ENCODE measurements around the gene CYB561D1.

The CYB561D1 gene

DNA sequence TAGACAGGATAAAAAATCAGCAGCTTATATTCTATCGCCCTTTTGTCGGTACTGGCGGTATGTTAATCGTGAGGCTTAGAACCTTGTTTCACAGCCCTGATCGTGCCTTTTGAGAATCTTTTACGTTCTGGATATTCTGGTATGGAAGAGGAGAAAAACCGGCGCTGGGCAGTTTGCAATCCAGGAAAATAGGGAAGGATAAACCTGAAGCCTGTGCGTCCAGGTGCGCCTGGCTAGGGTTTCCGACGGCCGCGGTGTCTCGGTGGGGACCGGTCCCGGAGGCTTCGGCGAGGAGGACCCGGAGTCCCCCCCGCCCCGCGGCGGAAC, 27.8 kb upstream of the CYB561D1 start:
- Histone ChIP-seq H3K36me3 (ENCODE audit: control insufficient read depth in 4 of 4, insufficient read depth in 4 of 4, low read length in 3 of 4) (no peaks in the 10 kb centered on the region), H3K9me3 (ENCODE audit: control extremely low read depth in 1 of 5, control insufficient read depth in 4 of 5, insufficient read depth in 2 of 5, low read depth in 1 of 5, low read length in 4 of 5) (peaks cover 0 to 2% (median 0%) of the 10 kb centered on the region in 5 experiments), H3K27me3 (replicated peaks in 2 of 5; ENCODE audit: control insufficient read depth in 4 of 5, insufficient read depth in 5 of 5, low read length in 4 of 5) (peaks cover 33 to 99% (median 43%) of the 10 kb centered on the region in 5 experiments), H3K4me1 (ENCODE audit: control extremely low read depth in 1 of 4, control insufficient read depth in 4 of 4, insufficient read depth in 4 of 4, low read length in 3 of 4) (peaks cover 0 to 15% (median 14%) of the 10 kb centered on the region in 4 experiments), H3K27ac (ENCODE audit: insufficient read depth in 1 of 2, low read depth in 1 of 2, low read length in 2 of 2, poor library complexity in 1 of 2, severe bottlenecking in 2 of 2) (no peak overlapping the region), H3K4me3 (ENCODE audit: control insufficient read depth in 1 of 7, extremely low read depth in 1 of 7, insufficient read depth in 4 of 7, low read depth in 2 of 7, low read length in 6 of 7) (peak overlapping the region in 4 of 7 experiments; percentile 23 to 67 (median 63))
- 13% methylated on average over 14 of the region's 24 CpGs for WGBS (ENCODE audit: insufficient coverage)
- DNase-seq: no peak
- POLR2A ChIA-PET: no interaction called here
- CTCF ChIA-PET: no interaction called here

DNA sequence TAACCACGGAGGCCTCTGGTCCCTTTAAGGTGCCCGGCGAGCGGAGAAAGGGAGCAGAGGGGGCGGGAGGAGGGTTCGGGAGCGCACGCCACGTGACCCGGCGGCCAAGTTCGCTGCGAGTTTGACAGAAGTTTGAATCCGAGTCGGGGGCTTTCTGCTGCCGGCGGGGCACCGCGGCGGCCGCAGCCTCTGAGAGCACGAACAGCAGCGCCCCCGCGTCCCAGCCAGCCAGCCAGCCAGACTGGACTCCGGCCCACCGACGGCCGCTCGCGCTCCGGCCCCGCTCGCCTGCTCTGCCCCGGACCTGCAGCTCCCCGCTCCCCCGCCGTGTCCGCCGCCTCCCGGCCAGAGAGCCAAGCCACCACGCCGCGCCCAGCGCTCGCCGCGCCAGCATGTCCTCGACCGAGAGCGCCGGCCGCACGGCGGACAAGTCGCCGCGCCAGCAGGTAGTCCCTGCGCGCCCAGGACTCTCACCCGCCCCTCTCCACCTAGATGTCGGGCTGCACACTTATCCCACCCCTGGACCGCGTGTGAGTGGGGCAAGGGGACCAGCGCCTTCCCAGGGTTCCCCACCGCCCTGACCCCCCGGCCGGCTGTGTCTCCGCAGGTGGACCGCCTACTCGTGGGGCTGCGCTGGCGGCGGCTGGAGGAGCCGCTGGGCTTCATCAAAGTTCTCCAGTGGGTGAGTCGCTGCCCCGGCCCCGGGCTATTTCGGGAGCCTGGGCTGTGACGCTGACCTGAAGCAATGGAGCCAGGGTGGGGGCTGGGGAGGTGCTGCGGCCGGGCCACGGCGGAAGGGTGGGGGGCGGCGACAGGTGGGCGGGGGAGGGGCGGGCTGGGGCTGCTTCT, 27.2 kb upstream of the CYB561D1 start, which contains the start of gene SYPL2:
Gene SYPL2, plus strand, starts transcription at position 95 of the 849 bp plus-strand sequence. Its CDS starts 298 bp downstream, at position 393.
- POLR2A ChIA-PET: no interaction called here
- 3% methylated on average over 59 of the region's 88 CpGs for WGBS (ENCODE audit: insufficient coverage)
- H3K4me3 ChIP-seq (ENCODE audit: control insufficient read depth in 1 of 7, extremely low read depth in 1 of 7, insufficient read depth in 4 of 7, low read depth in 2 of 7, low read length in 6 of 7): peak within 1 kb of the TSS in 6 of 7 experiments; percentile 22 to 67 (median 57)
- H3K36me3 ChIP-seq (ENCODE audit: control insufficient read depth in 4 of 4, insufficient read depth in 4 of 4, low read length in 3 of 4): no peaks in the 10 kb centered on the region
- H3K4me1 ChIP-seq (ENCODE audit: control extremely low read depth in 1 of 4, control insufficient read depth in 4 of 4, insufficient read depth in 4 of 4, low read length in 3 of 4): peaks cover 0 to 15% (median 14%) of the 10 kb centered on the region in 4 experiments
- DNase-seq: peak in 2 of 3 donors; percentile 33 to 37
- CTCF ChIA-PET: no interaction called here
- H3K27ac ChIP-seq (ENCODE audit: insufficient read depth in 1 of 2, low read depth in 1 of 2, low read length in 2 of 2, poor library complexity in 1 of 2, severe bottlenecking in 2 of 2): no peak within 1 kb of the TSS
- H3K27me3 ChIP-seq (replicated peaks in 2 of 5; ENCODE audit: control insufficient read depth in 4 of 5, insufficient read depth in 5 of 5, low read length in 4 of 5): peaks cover 33 to 99% (median 43%) of the 10 kb centered on the region in 5 experiments
- no peaks in the 10 kb centered on the region for H3K9me3 ChIP-seq (ENCODE audit: control extremely low read depth in 1 of 5, control insufficient read depth in 4 of 5, insufficient read depth in 2 of 5, low read depth in 1 of 5, low read length in 4 of 5)

GRCh38 chr1:109467301-109467777, 26.6 kb upstream of the CYB561D1 start:
- Histone ChIP-seq H3K36me3 (ENCODE audit: control insufficient read depth in 4 of 4, insufficient read depth in 4 of 4, low read length in 3 of 4) (no peaks in the 10 kb centered on the region), H3K4me1 (ENCODE audit: control extremely low read depth in 1 of 4, control insufficient read depth in 4 of 4, insufficient read depth in 4 of 4, low read length in 3 of 4) (peaks cover 0 to 15% (median 14%) of the 10 kb centered on the region in 4 experiments), H3K27ac (ENCODE audit: insufficient read depth in 1 of 2, low read depth in 1 of 2, low read length in 2 of 2, poor library complexity in 1 of 2, severe bottlenecking in 2 of 2) (no peak overlapping the region), H3K4me3 (ENCODE audit: control insufficient read depth in 1 of 7, extremely low read depth in 1 of 7, insufficient read depth in 4 of 7, low read depth in 2 of 7, low read length in 6 of 7) (peak overlapping the region in 3 of 7 experiments; percentile 19 to 37 (median 34)), H3K9me3 (ENCODE audit: control extremely low read depth in 1 of 5, control insufficient read depth in 4 of 5, insufficient read depth in 2 of 5, low read depth in 1 of 5, low read length in 4 of 5) (no peaks in the 10 kb centered on the region), H3K27me3 (replicated peaks in 2 of 5; ENCODE audit: control insufficient read depth in 4 of 5, insufficient read depth in 5 of 5, low read length in 4 of 5) (peaks cover 32 to 99% (median 40%) of the 10 kb centered on the region in 5 experiments)
- WGBS (ENCODE audit: insufficient coverage): 7% methylated on average over 15 of the region's 23 CpGs
- peak in 1 of 3 donors; percentile 22 for DNase-seq
- POLR2A ChIA-PET: no interaction called here
- CTCF ChIA-PET: no interaction called here

GRCh38 chr1:109468061-109468460, 25.8 kb upstream of the CYB561D1 start:
- H3K27ac ChIP-seq (ENCODE audit: insufficient read depth in 1 of 2, low read depth in 1 of 2, low read length in 2 of 2, poor library complexity in 1 of 2, severe bottlenecking in 2 of 2): no peak overlapping the region
- 89% methylated on average over 1 of the region's 1 CpG for WGBS (ENCODE audit: insufficient coverage)
- no peak for DNase-seq
- H3K4me1 ChIP-seq (ENCODE audit: control extremely low read depth in 1 of 4, control insufficient read depth in 4 of 4, insufficient read depth in 4 of 4, low read length in 3 of 4): peaks cover 0 to 15% (median 14%) of the 10 kb centered on the region in 4 experiments
- no peak overlapping the region for H3K4me3 ChIP-seq (ENCODE audit: control insufficient read depth in 1 of 7, extremely low read depth in 1 of 7, insufficient read depth in 4 of 7, low read depth in 2 of 7, low read length in 6 of 7)
- H3K9me3 ChIP-seq (ENCODE audit: control extremely low read depth in 1 of 5, control insufficient read depth in 4 of 5, insufficient read depth in 2 of 5, low read depth in 1 of 5, low read length in 4 of 5): no peaks in the 10 kb centered on the region
- POLR2A ChIA-PET: no interaction called here
- peaks cover 29 to 96% (median 36%) of the 10 kb centered on the region in 5 experiments for H3K27me3 ChIP-seq (replicated peaks in 2 of 5; ENCODE audit: control insufficient read depth in 4 of 5, insufficient read depth in 5 of 5, low read length in 4 of 5)
- CTCF ChIA-PET: interaction anchor here (1.1 kb wide), 1 partner anchor 50 kb away, joined by 3 read pairs; no protein-coding TSS in a partner anchor
- no peaks in the 10 kb centered on the region for H3K36me3 ChIP-seq (ENCODE audit: control insufficient read depth in 4 of 4, insufficient read depth in 4 of 4, low read length in 3 of 4)

GRCh38 chr1:109468903-109469302, 25.0 kb upstream of the CYB561D1 start:
- POLR2A ChIA-PET: interaction anchor here (1.1 kb wide), 1 partner anchor 22 kb away, joined by 4 read pairs; no protein-coding TSS in a partner anchor
- peaks cover 28 to 90% (median 32%) of the 10 kb centered on the region in 5 experiments for H3K27me3 ChIP-seq (replicated peaks in 2 of 5; ENCODE audit: control insufficient read depth in 4 of 5, insufficient read depth in 5 of 5, low read length in 4 of 5)

GRCh38 chr1:109470245-109470644, 23.6 kb upstream of the CYB561D1 start:
- H3K27me3 ChIP-seq (replicated peaks in 2 of 5; ENCODE audit: control insufficient read depth in 4 of 5, insufficient read depth in 5 of 5, low read length in 4 of 5): peaks cover 21 to 79% (median 30%) of the 10 kb centered on the region in 5 experiments
- H3K36me3 ChIP-seq (ENCODE audit: control insufficient read depth in 4 of 4, insufficient read depth in 4 of 4, low read length in 3 of 4): no peaks in the 10 kb centered on the region
- H3K4me3 ChIP-seq (ENCODE audit: control insufficient read depth in 1 of 7, extremely low read depth in 1 of 7, insufficient read depth in 4 of 7, low read depth in 2 of 7, low read length in 6 of 7): no peak overlapping the region
- no peak overlapping the region for H3K27ac ChIP-seq (ENCODE audit: insufficient read depth in 1 of 2, low read depth in 1 of 2, low read length in 2 of 2, poor library complexity in 1 of 2, severe bottlenecking in 2 of 2)
- no peaks in the 10 kb centered on the region for H3K9me3 ChIP-seq (ENCODE audit: control extremely low read depth in 1 of 5, control insufficient read depth in 4 of 5, insufficient read depth in 2 of 5, low read depth in 1 of 5, low read length in 4 of 5)
- H3K4me1 ChIP-seq (ENCODE audit: control extremely low read depth in 1 of 4, control insufficient read depth in 4 of 4, insufficient read depth in 4 of 4, low read length in 3 of 4): peaks cover 0 to 15% (median 14%) of the 10 kb centered on the region in 4 experiments
- POLR2A ChIA-PET: no interaction called here
- DNase-seq: no peak
- CTCF ChIA-PET: interaction anchor here (1.3 kb wide), 1 partner anchor 20 kb away, joined by 3 read pairs; no protein-coding TSS in a partner anchor
- 88% methylated on average over 5 of the region's 6 CpGs for WGBS (ENCODE audit: insufficient coverage)

More at GRCh38 chr1:109468903-109469302, 25.0 kb upstream of the CYB561D1 start:
- 13% methylated on average over 2 of the region's 2 CpGs for WGBS (ENCODE audit: insufficient coverage)
- Histone ChIP-seq H3K4me1 (ENCODE audit: control extremely low read depth in 1 of 4, control insufficient read depth in 4 of 4, insufficient read depth in 4 of 4, low read length in 3 of 4) (peaks cover 0 to 15% (median 14%) of the 10 kb centered on the region in 4 experiments), H3K4me3 (ENCODE audit: control insufficient read depth in 1 of 7, extremely low read depth in 1 of 7, insufficient read depth in 4 of 7, low read depth in 2 of 7, low read length in 6 of 7) (no peak overlapping the region), H3K27ac (ENCODE audit: insufficient read depth in 1 of 2, low read depth in 1 of 2, low read length in 2 of 2, poor library complexity in 1 of 2, severe bottlenecking in 2 of 2) (no peak overlapping the region), H3K36me3 (ENCODE audit: control insufficient read depth in 4 of 4, insufficient read depth in 4 of 4, low read length in 3 of 4) (no peaks in the 10 kb centered on the region), H3K9me3 (ENCODE audit: control extremely low read depth in 1 of 5, control insufficient read depth in 4 of 5, insufficient read depth in 2 of 5, low read depth in 1 of 5, low read length in 4 of 5) (no peaks in the 10 kb centered on the region)
- DNase-seq: no peak
- CTCF ChIA-PET: interaction anchor here (0.9 to 1.3 kb wide), 2 partner anchors 22 to 61 kb away, joined by 3 read pairs; no protein-coding TSS in a partner anchor
